HepG2 (cell line): ENCODE data around the gene RAB22A. TPM values are rescaled to one million over a fixed set of nuclear protein-coding genes. Genes with fewer than 3 reads are reported as not detected.

Source experiments
- ARID3A ChIP-seq: IDR thresholded peaks from 2 replicates; pipeline ENCODE4 v1.6.1; 2012; ENCODE audit warnings: low read depth, low read length, improper control_type of control experiment
- ATF1 ChIP-seq: IDR thresholded peaks from 2 replicates; pipeline ENCODE4 v1.6.1; 2016; ENCODE audit warnings: mild to moderate bottlenecking, control low read depth
- CAMTA2 ChIP-seq: sonication (generic); formaldehyde crosslinking; IDR thresholded peaks from 2 replicates; pipeline ENCODE4 v1.4.0; 2020; ENCODE audit warnings: mild to moderate bottlenecking, missing genetic modification reagents, borderline replicate concordance
- CSRNP1 ChIP-seq: sonication (generic); formaldehyde crosslinking; IDR thresholded peaks from 2 replicates; pipeline ENCODE4 v1.8.1; 2023; ENCODE audit warnings: mild to moderate bottlenecking, missing genetic modification reagents
- GRHL1 ChIP-seq: sonication (generic); formaldehyde crosslinking; conservative IDR thresholded peaks from 2 replicates; pipeline ENCODE4 v1.8.0; 2022; ENCODE audit warnings: missing genetic modification reagents
- HOXA9 ChIP-seq: sonication (generic); formaldehyde crosslinking; IDR thresholded peaks from 2 replicates; pipeline ENCODE4 v1.8.1; 2022; ENCODE audit warnings: missing genetic modification reagents, mild to moderate bottlenecking, moderate library complexity, borderline replicate concordance
- JUNB ChIP-seq: sonication (generic); formaldehyde crosslinking; IDR thresholded peaks from 2 replicates; pipeline ENCODE4 v1.8.0; 2022; ENCODE audit warnings: missing genetic modification reagents, mild to moderate bottlenecking, borderline replicate concordance
- MTF2 ChIP-seq: sonication (generic); formaldehyde crosslinking; IDR thresholded peaks from 2 replicates; pipeline ENCODE4 v1.5.0; 2020; ENCODE audit warnings: missing genetic modification reagents, borderline replicate concordance
- NFE2 ChIP-seq: sonication (generic); formaldehyde crosslinking; IDR thresholded peaks from 2 replicates; pipeline ENCODE4 v1.4.0; 2020; ENCODE audit warnings: missing genetic modification reagents
- NFYB ChIP-seq: sonication (generic); formaldehyde crosslinking; IDR thresholded peaks from 2 replicates; pipeline ENCODE4 v1.4.0; 2020; ENCODE audit warnings: missing genetic modification reagents
- PAXIP1 ChIP-seq: sonication (generic); formaldehyde crosslinking; conservative IDR thresholded peaks from 2 replicates; pipeline ENCODE4 v1.4.0; 2020; ENCODE audit warnings: mild to moderate bottlenecking, missing genetic modification reagents, moderate library complexity
- SMAD9 ChIP-seq: sonication (generic); formaldehyde crosslinking; IDR thresholded peaks from 2 replicates; pipeline ENCODE4 v1.5.1; 2020; ENCODE audit warnings: mild to moderate bottlenecking, missing genetic modification reagents
- TRAFD1 ChIP-seq: sonication (generic); formaldehyde crosslinking; IDR thresholded peaks from 2 replicates; pipeline ENCODE4 v1.5.1; 2020; ENCODE audit warnings: missing genetic modification reagents, mild to moderate bottlenecking, borderline replicate concordance
- ZC3H13 ChIP-seq: sonication (generic); formaldehyde crosslinking; IDR thresholded peaks from 2 replicates; pipeline ENCODE4 v1.8.1; 2023; ENCODE audit warnings: mild to moderate bottlenecking, missing genetic modification reagents, moderate library complexity
- ZNF33B ChIP-seq: sonication (generic); formaldehyde crosslinking; IDR thresholded peaks from 2 replicates; pipeline ENCODE4 v1.5.1; 2020; ENCODE audit warnings: mild to moderate bottlenecking, missing genetic modification reagents
- ZNF660 ChIP-seq: sonication (generic); formaldehyde crosslinking; IDR thresholded peaks from 2 replicates; pipeline ENCODE4 v1.5.1; 2020; ENCODE audit warnings: mild to moderate bottlenecking, low read depth, missing genetic modification reagents, borderline replicate concordance
- ZNF672 ChIP-seq: sonication (generic); formaldehyde crosslinking; IDR thresholded peaks from 2 replicates; pipeline ENCODE4 v1.8.1; 2022; ENCODE audit warnings: missing genetic modification reagents
- ZNF737 ChIP-seq: sonication (generic); formaldehyde crosslinking; IDR thresholded peaks from 2 replicates; pipeline ENCODE4 v1.5.0; 2020; ENCODE audit warnings: missing genetic modification reagents, mild to moderate bottlenecking, borderline replicate concordance
- polyA plus RNA-seq, 8 experiments: library from polyadenylated mRNA; depleted of rRNA in 3 of 8; stranded (reverse) in 7 of 8; unstranded in 1 of 8; fragments of >200 nt; fragmentation: Illumina TruSeq in 4 of 8; extraction: Trizol in 4 of 8; gene quantifications; 2 replicates each; pipeline versions ENCODE4 v1.2.1 to v1.2.3, GENCODE V29; 2011 to 2016; ENCODE audit warnings: low read depth in 4 of 8, missing spikeins in 1 of 8, mixed read lengths in 1 of 8; ENCODE audit not compliant: insufficient read depth in 1 of 8
- total RNA-seq, 5 experiments: library from RNA; depleted of rRNA; stranded (reverse); fragments of >200 nt; fragmentation: Illumina TruSeq; extraction: Trizol; gene quantifications; 2 replicates each; pipeline ENCODE4 v1.2.3, GENCODE V29; 2016; ENCODE audit warnings: low read depth in 1 of 5

RAB22A gene
- total and polyA plus RNA-seq, 2 of the 13 experiments (the other 11 are each of a cell fraction or from before 2014, with no cell fraction given): 10.7 to 11.2 TPM

DNA sequence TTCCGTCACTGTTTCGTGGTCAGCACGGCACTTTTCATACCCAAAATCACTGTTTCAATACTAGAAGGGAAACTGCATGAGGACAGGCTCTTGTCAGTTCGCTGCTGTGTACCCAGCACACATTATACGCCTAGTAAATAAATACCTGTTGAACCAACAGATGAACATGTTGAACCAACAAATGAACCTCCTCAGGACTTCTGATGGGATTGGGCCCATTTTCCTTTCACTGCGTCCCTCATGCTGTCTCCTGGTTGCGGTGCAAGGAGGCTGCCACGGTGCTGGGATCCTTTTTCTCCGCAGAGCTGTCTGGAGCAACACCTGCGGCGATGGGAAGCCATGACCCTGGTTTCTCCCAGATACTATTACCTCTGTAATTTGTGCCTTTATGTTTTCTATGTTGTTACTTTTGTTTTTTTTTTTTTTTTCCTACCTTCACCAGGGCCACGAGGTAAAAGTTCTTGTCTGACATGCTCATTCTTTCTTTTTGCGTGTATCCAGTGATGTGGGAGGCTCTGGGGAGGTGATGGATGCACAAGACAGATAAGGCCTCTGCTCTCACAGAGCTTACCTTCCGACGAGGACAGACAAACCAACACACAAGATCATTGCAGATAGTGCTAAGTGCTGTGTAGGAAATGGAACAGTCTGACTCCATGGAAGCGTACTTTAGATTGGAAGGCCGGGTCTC is 80.6 kb downstream of the RAB22A start (continued):
- TF ChIP-seq ARID3A (no peak), CAMTA2 (CRISPR knock-in tag) (peak; percentile 38; the same call in 1 of the 2 replicates), MTF2 (no peak), ZNF672 (0 out of 2 replicates have a peak, but pooled peaks have one; percentile 39), NFE2 (CRISPR knock-in tag) (no peak), HOXA9 (CRISPR knock-in tag) (peak; percentile 88; the same call in 1 of the 2 replicates), TRAFD1 (CRISPR knock-in tag) (peak; percentile 66; the same call in 1 of the 2 replicates), ZNF660 (no peak), NFYB (no peak), ATF1 (CRISPR knock-in tag) (no peak), ZNF737 (CRISPR knock-in tag) (peak; percentile 68; the same call in 1 of the 2 replicates), ZC3H13 (peak; percentile 83), ZNF33B (CRISPR knock-in tag) (no peak), PAXIP1 (CRISPR knock-in tag) (0 out of 2 replicates have a peak, but pooled peaks have one; percentile 7), SMAD9 (CRISPR knock-in tag) (peak; percentile 52; the same call in 1 of the 2 replicates), CSRNP1 (CRISPR knock-in tag) (no peak), JUNB (CRISPR knock-in tag) (peak; percentile 49; the same call in 1 of the 2 replicates), GRHL1 (CRISPR knock-in tag) (peak; percentile 34; the same call in 1 of the 2 replicates)
